Loucy (cell line): ENCODE measurements around the gene RABL6.
A peak's percentile ranks its signal among the peaks of the same experiment; 100 is the strongest.
"Not testable (repeated sequence)": the region's sequence is repeated elsewhere in the genome, so short reads cannot be mapped to it uniquely, and the experiment has no call there.

Experiments used
- H2AFZ ChIP-seq: fragments of 200-600 bp; sonication (generic); 2 replicates; pipeline ENCODE4 v1.6.0; 2016; ENCODE audit warnings: antibody characterized with exemption, mild to moderate bottlenecking, low read length, moderate library complexity
- H3F3A ChIP-seq: fragments of 200-600 bp; 2 replicates; pipeline ENCODE4 v1.6.0; 2016; ENCODE audit warnings: antibody characterized with exemption, low read depth, mild to moderate bottlenecking
- H3K27me3 ChIP-seq: fragments of 200-600 bp; sonication (generic); 2 replicates; pipeline ENCODE4 v1.6.1; 2014; ENCODE audit warnings: low read length, mild to moderate bottlenecking; ENCODE audit not compliant: insufficient read depth, poor library complexity, severe bottlenecking
- H3K36me3 ChIP-seq: fragments of 200-600 bp; sonication (generic); 2 replicates; pipeline ENCODE4 v1.6.1; 2016; ENCODE audit warnings: low read length; ENCODE audit not compliant: insufficient read depth
- H3K4me1 ChIP-seq: fragments of 200-600 bp; sonication (generic); 2 replicates; pipeline ENCODE4 v1.5.1; 2014; ENCODE audit warnings: low read length, mild to moderate bottlenecking; ENCODE audit not compliant: insufficient read depth, poor library complexity, severe bottlenecking
- H3K4me2 ChIP-seq: fragments of 200-600 bp; sonication (generic); 2 replicates; pipeline ENCODE4 v1.6.0; 2014; ENCODE audit warnings: antibody characterized with exemption, low read length, low read depth, mild to moderate bottlenecking; ENCODE audit not compliant: poor library complexity, severe bottlenecking
- H3K4me3 ChIP-seq: fragments of 200-600 bp; sonication (generic); 2 replicates; pipeline ENCODE4 v1.5.1; 2014; ENCODE audit warnings: low read length, mild to moderate bottlenecking, mixed read lengths; ENCODE audit not compliant: poor library complexity, severe bottlenecking
- H3K79me2 ChIP-seq: fragments of 200-600 bp; sonication (generic); 2 replicates; pipeline ENCODE4 v1.6.1; 2014; ENCODE audit warnings: low read length; ENCODE audit not compliant: insufficient read depth
- H3K9ac ChIP-seq: fragments of 200-600 bp; sonication (generic); 2 replicates; pipeline ENCODE4 v1.6.0; 2014; ENCODE audit warnings: mild to moderate bottlenecking, low read depth, low read length, moderate library complexity; ENCODE audit not compliant: poor library complexity, severe bottlenecking
- H3K9me2 ChIP-seq: fragments of 200-600 bp; sonication (generic); replicated peaks from 2 replicates; pipeline ENCODE4 v1.6.1; 2016; ENCODE audit warnings: low read depth, low read length, mixed read lengths
- H3K9me3 ChIP-seq: fragments of 200-600 bp; sonication (generic); 2 replicates; pipeline ENCODE4 v1.6.1; 2014; ENCODE audit warnings: mild to moderate bottlenecking, antibody characterized with exemption, low read length, low read depth; ENCODE audit not compliant: insufficient read depth
- H4K20me1 ChIP-seq: fragments of 200-600 bp; sonication (generic); 2 replicates; pipeline ENCODE4 v1.6.0; 2014; ENCODE audit warnings: antibody characterized with exemption, low read length, mild to moderate bottlenecking; ENCODE audit not compliant: insufficient read depth, poor library complexity, severe bottlenecking
- EZH2phosphoT487 ChIP-seq: fragments of 200-600 bp; IDR thresholded peaks from 2 replicates; pipeline ENCODE4 v1.6.1; 2018; ENCODE audit warnings: antibody characterized with exemption, mild to moderate bottlenecking, moderate library complexity, borderline replicate concordance
- TF ChIP-seq, protein P1 (sequence below): fragments of 200-600 bp; sonication (generic); conservative IDR thresholded peaks from 2 replicates; pipeline ENCODE4 v1.5.1; 2014; ENCODE audit warnings: mild to moderate bottlenecking, antibody characterized with exemption, low read length

RABL6 gene

GRCh38 chr9:136786451-136786850, 21.3 kb upstream of the RABL6 start:
- Histone ChIP-seq H3K4me1 (peaks cover 12% of the 10 kb centered on the region), H3K79me2 (no peaks in the 10 kb centered on the region), H2AFZ (no peak overlapping the region), H3K9me3 (no peaks in the 10 kb centered on the region), H3K4me2 (no peak overlapping the region), H3K9ac (no peak overlapping the region), H3K27me3 (no peaks in the 10 kb centered on the region), H3F3A (no peaks in the 10 kb centered on the region), H3K9me2 (no peaks in the 10 kb centered on the region), H4K20me1 (peaks cover 3% of the 10 kb centered on the region), H3K36me3 (no peaks in the 10 kb centered on the region), H3K4me3 (no peak overlapping the region)
- TF ChIP-seq, protein P1, sequence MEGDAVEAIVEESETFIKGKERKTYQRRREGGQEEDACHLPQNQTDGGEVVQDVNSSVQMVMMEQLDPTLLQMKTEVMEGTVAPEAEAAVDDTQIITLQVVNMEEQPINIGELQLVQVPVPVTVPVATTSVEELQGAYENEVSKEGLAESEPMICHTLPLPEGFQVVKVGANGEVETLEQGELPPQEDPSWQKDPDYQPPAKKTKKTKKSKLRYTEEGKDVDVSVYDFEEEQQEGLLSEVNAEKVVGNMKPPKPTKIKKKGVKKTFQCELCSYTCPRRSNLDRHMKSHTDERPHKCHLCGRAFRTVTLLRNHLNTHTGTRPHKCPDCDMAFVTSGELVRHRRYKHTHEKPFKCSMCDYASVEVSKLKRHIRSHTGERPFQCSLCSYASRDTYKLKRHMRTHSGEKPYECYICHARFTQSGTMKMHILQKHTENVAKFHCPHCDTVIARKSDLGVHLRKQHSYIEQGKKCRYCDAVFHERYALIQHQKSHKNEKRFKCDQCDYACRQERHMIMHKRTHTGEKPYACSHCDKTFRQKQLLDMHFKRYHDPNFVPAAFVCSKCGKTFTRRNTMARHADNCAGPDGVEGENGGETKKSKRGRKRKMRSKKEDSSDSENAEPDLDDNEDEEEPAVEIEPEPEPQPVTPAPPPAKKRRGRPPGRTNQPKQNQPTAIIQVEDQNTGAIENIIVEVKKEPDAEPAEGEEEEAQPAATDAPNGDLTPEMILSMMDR, result no peak

- H3K36me3 ChIP-seq, H3K4me3 ChIP-seq, H4K20me1 ChIP-seq, H3F3A ChIP-seq, H3K79me2 ChIP-seq, H2AFZ ChIP-seq, H3K27me3 ChIP-seq, H3K9me2 ChIP-seq, H3K4me2 ChIP-seq, H3K9me3 ChIP-seq, H3K9ac ChIP-seq: not testable (repeated sequence)
- peaks cover 13% of the 10 kb centered on the region for H3K4me1 ChIP-seq
These were observed 20.8 kb upstream of the RABL6 start for GRCh38 chr9:136786983-136787382.

GRCh38 chr9:136787690-136788400, 19.9 kb upstream of the RABL6 start:
- peak overlapping the region; percentile 72 for H3K4me2 ChIP-seq
- no peaks in the 10 kb centered on the region; the same call in 1 of the 2 replicates for H3K79me2 ChIP-seq
- peaks cover 18% of the 10 kb centered on the region for H3K4me1 ChIP-seq
- TF ChIP-seq, protein P1, result peak; percentile 85
- no peak for TF ChIP-seq EZH2phosphoT487
- H4K20me1 ChIP-seq, result peaks cover 9% of the 10 kb centered on the region
- no peaks in the 10 kb centered on the region for H3K9me3 ChIP-seq
- H3K36me3 ChIP-seq, result no peaks in the 10 kb centered on the region
- H3K4me3 ChIP-seq, result peak overlapping the region; percentile 53
- peak overlapping the region; percentile 47 for H3K9ac ChIP-seq
- H3F3A ChIP-seq, result no peaks in the 10 kb centered on the region
- H2AFZ ChIP-seq, result peak overlapping the region; percentile 55
- no peaks in the 10 kb centered on the region for H3K27me3 ChIP-seq
- H3K9me2 ChIP-seq, result no peaks in the 10 kb centered on the region

DNA sequence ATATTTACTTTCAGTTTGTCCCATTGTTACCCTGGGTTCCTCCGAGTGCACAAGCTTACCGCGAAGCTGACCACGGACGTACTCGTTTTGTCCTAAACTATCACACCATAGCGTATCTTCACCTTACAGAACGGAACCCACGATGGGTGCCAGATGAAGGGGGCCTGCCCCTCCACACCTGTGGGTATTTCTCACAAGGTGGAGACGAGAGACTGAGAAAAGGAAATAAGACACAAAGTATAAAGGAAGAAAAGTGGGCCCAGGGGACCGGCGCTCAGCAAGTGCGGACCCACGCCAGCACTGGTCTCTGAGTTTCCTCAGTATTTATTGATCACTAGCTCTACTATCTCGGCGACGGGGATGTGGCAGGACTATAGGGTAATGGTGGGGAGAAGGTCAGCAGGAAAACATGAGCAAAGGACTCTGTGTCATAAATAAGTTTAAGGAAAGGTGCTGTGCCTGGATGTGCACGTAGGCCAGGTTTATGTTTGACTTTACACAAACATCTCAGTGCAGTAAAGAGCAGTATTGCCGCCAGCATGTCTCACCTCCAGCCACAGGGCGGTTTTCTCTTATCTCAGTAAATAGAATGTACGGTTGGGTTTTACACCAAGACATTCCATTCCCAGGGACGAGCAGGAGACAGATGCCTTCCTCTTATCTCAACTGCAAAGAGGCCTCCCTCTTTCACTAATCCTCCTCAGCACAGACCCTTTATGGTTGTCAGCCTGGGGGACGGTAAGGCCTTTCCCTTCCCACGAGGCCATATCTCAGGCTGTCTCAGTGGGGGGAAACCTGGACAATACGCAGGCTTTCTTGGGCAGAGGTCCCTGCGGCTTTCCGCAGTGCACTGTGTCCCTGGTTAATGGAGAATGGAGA, 18.9 kb upstream of the RABL6 start:
- H3K9me3 ChIP-seq, H4K20me1 ChIP-seq, H3K9me2 ChIP-seq, H3K36me3 ChIP-seq, H3K27me3 ChIP-seq, H3K79me2 ChIP-seq, H3F3A ChIP-seq, H2AFZ ChIP-seq: not testable (repeated sequence)
- peaks cover 18% of the 10 kb centered on the region for H3K4me1 ChIP-seq
- peak overlapping the region; percentile 72 for H3K4me2 ChIP-seq
- peak overlapping the region; percentile 53 for H3K4me3 ChIP-seq
- H3K9ac ChIP-seq, result peak overlapping the region; percentile 47
